ENCODE results near the gene SFXN5. TPM values are rescaled to one million over a fixed set of nuclear protein-coding genes. Genes with fewer than 3 reads are reported as not detected.

SFXN5 gene
- total RNA-seq, 1 experiment from 2014 or later, result 31.3 TPM

- H3K27me3 Mint-ChIP-seq (ENCODE audit: insufficient read depth, unreplicated experiment), result no peaks in the 10 kb centered on the region
- no peak overlapping the region for H3K4me3 Mint-ChIP-seq (ENCODE audit: unreplicated experiment)
- no peaks in the 10 kb centered on the region for H3K27me3 ChIP-seq (replicated peaks; ENCODE audit: control insufficient read depth, insufficient read depth, low read length)
- no peaks in the 10 kb centered on the region; the same call in none of the 2 replicates for H3K36me3 ChIP-seq (ENCODE audit: control insufficient read depth, insufficient read depth, low read length)
- intact Hi-C loops (cut with micrococcal nuclease; ENCODE audit: unreplicated experiment), result no loop called here
- ChIA-PET CTCF (no interaction called here), POLR2A (no interaction called here)
- H3K4me1 ChIP-seq, result peaks cover 14% of the 10 kb centered on the region
- peaks cover 11% of the 10 kb centered on the region for H3K4me1 Mint-ChIP-seq (ENCODE audit: low read depth, unreplicated experiment)
- no peaks in the 10 kb centered on the region for H3K9me3 Mint-ChIP-seq (ENCODE audit: unreplicated experiment)
- no peak for TF ChIP-seq CTCF (IDR thresholded peaks at IDR 0.05; ENCODE audit: insufficient read depth in 1 of 2, low read depth in 1 of 2, low read length in 1 of 2, severe bottlenecking in 1 of 2, unreplicated experiment in 1 of 2)
- no TSS peak for BruUV-seq (replicated peaks)
- no peak overlapping the region for H3K4me3 ChIP-seq (ENCODE audit: low read depth, low read length)
- no peak for DNase-seq
- H3K9me3 ChIP-seq, result no peaks in the 10 kb centered on the region
- H3K36me3 Mint-ChIP-seq (ENCODE audit: insufficient read depth, unreplicated experiment), result no peaks in the 10 kb centered on the region
- no peak overlapping the region for H3K27ac Mint-ChIP-seq (ENCODE audit: unreplicated experiment)
Observed at GRCh38 chr2:72998234-72998651, 73.3 kb downstream of the SFXN5 start.

- no TSS peak for BruUV-seq (replicated peaks)
- H3K4me3 Mint-ChIP-seq (ENCODE audit: unreplicated experiment), result no peak overlapping the region
- no peaks in the 10 kb centered on the region for H3K27me3 Mint-ChIP-seq (ENCODE audit: insufficient read depth, unreplicated experiment)
- H3K27me3 ChIP-seq (replicated peaks; ENCODE audit: control insufficient read depth, insufficient read depth, low read length), result no peaks in the 10 kb centered on the region
- intact Hi-C loops (cut with micrococcal nuclease; ENCODE audit: unreplicated experiment), result no loop called here
- no peaks in the 10 kb centered on the region; the same call in none of the 2 replicates for H3K36me3 ChIP-seq (ENCODE audit: control insufficient read depth, insufficient read depth, low read length)
- H3K9me3 ChIP-seq, result no peaks in the 10 kb centered on the region
- no peak overlapping the region for H3K4me3 ChIP-seq (ENCODE audit: low read depth, low read length)
- H3K4me1 Mint-ChIP-seq (ENCODE audit: low read depth, unreplicated experiment), result peaks cover 4% of the 10 kb centered on the region
- ChIA-PET POLR2A (interaction anchor here (0.7 kb wide), 1 partner anchor 15 kb away, joined by 4 read pairs; no protein-coding TSS in a partner anchor), CTCF (interaction anchor here (1.2 kb wide), 1 partner anchor 167 kb away, joined by 6 read pairs; no protein-coding TSS in a partner anchor)
- TF ChIP-seq CTCF (IDR thresholded peaks at IDR 0.05; ENCODE audit: insufficient read depth in 1 of 2, low read depth in 1 of 2, low read length in 1 of 2, severe bottlenecking in 1 of 2, unreplicated experiment in 1 of 2), result no peak
- H3K9me3 Mint-ChIP-seq (ENCODE audit: unreplicated experiment), result no peaks in the 10 kb centered on the region
- DNase-seq, result no peak
- no peaks in the 10 kb centered on the region for H3K36me3 Mint-ChIP-seq (ENCODE audit: insufficient read depth, unreplicated experiment)
- H3K4me1 ChIP-seq, result peaks cover 4% of the 10 kb centered on the region
- H3K27ac Mint-ChIP-seq (ENCODE audit: unreplicated experiment), result no peak overlapping the region
Observed at GRCh38 chr2:72996117-72996502, 75.4 kb downstream of the SFXN5 start.

GRCh38 chr2:72995430-72996116 lies 75.9 kb downstream of the SFXN5 start:
- H3K27me3 ChIP-seq (replicated peaks; ENCODE audit: control insufficient read depth, insufficient read depth, low read length), result no peaks in the 10 kb centered on the region
- BruUV-seq (replicated peaks), result no TSS peak
- no peak for TF ChIP-seq CTCF (IDR thresholded peaks at IDR 0.05; ENCODE audit: insufficient read depth in 1 of 2, low read depth in 1 of 2, low read length in 1 of 2, severe bottlenecking in 1 of 2, unreplicated experiment in 1 of 2)
- ChIA-PET POLR2A (interaction anchor here (0.7 kb wide), 1 partner anchor 15 kb away, joined by 4 read pairs; no protein-coding TSS in a partner anchor), CTCF (interaction anchor here (1.2 kb wide), 1 partner anchor 168 kb away, joined by 6 read pairs; no protein-coding TSS in a partner anchor)
- Mint-ChIP-seq H3K4me3 (ENCODE audit: unreplicated experiment) (no peak overlapping the region), H3K9me3 (ENCODE audit: unreplicated experiment) (no peaks in the 10 kb centered on the region), H3K4me1 (ENCODE audit: low read depth, unreplicated experiment) (no peaks in the 10 kb centered on the region), H3K36me3 (ENCODE audit: insufficient read depth, unreplicated experiment) (no peaks in the 10 kb centered on the region), H3K27ac (ENCODE audit: unreplicated experiment) (no peak overlapping the region), H3K27me3 (ENCODE audit: insufficient read depth, unreplicated experiment) (no peaks in the 10 kb centered on the region)
- H3K4me1 ChIP-seq, result no peaks in the 10 kb centered on the region
- intact Hi-C loops (cut with micrococcal nuclease; ENCODE audit: unreplicated experiment), result no loop called here
- no peak overlapping the region for H3K4me3 ChIP-seq (ENCODE audit: low read depth, low read length)
- no peaks in the 10 kb centered on the region; the same call in none of the 2 replicates for H3K36me3 ChIP-seq (ENCODE audit: control insufficient read depth, insufficient read depth, low read length)
- DNase-seq, result no peak
- no peaks in the 10 kb centered on the region for H3K9me3 ChIP-seq

Measured in Caco-2 (cell line).